H1 (cell line): Measurements from ENCODE around the gene TOR4A. TPM values are rescaled to one million over a fixed set of nuclear protein-coding genes. Genes with fewer than 3 reads are reported as not detected.

Source experiments
- CTCF ChIA-PET: fragments of 300-600 bp; sonication (Branson Sonifier 250); formaldehyde crosslinking; loops from one replicate; lab custom pipeline; 2021; ENCODE audit not compliant: partially characterized antibody; lab: Charles Lee
- POLR2A ChIA-PET: fragments of 300-600 bp; sonication (Branson Sonifier 250); formaldehyde crosslinking; loops from one replicate; lab custom pipeline; 2021; ENCODE audit warnings: inconsistent platforms; ENCODE audit not compliant: partially characterized antibody; lab: Charles Lee
- DNase-seq, 2 experiments: peaks; one replicate each; pipeline versions ENCODE4 v3.0.0 to v3.0.0-alpha.2; 2010 to 2022; ENCODE audit warnings: low spot score in 2 of 2, low read depth in 1 of 2, mixed read lengths in 1 of 2
- FAIRE-seq: peaks from 2 replicates; lab custom pipeline; 2011; peaks lifted over from hg19 to GRCh38; lab: Jason Lieb, UNC
- H2AFZ ChIP-seq: 2 replicates; pipeline ENCODE4 v1.8.1; 2012; ENCODE audit warnings: low read length, inconsistent platforms
- H2AK5ac ChIP-seq: 2 replicates; pipeline ENCODE4 v1.6.1; 2013; ENCODE audit warnings: low read depth, low read length
- H2BK120ac ChIP-seq: replicated peaks from 2 replicates; pipeline ENCODE3; 2013; ENCODE audit warnings: low read depth, low read length, inconsistent platforms
- H2BK12ac ChIP-seq: 2 replicates; pipeline ENCODE4 v1.6.1; 2013; ENCODE audit warnings: low read depth, low read length
- H2BK15ac ChIP-seq: 2 replicates; pipeline ENCODE4 v1.6.1; 2013; ENCODE audit warnings: low read length
- H2BK20ac ChIP-seq: 2 replicates; pipeline ENCODE4 v1.6.1; 2013; ENCODE audit warnings: low read length
- H2BK5ac ChIP-seq: 2 replicates; pipeline ENCODE4 v1.6.1; 2013; ENCODE audit warnings: low read depth, low read length
- H3K14ac ChIP-seq: 2 replicates; pipeline ENCODE4 v1.6.1; 2013; ENCODE audit warnings: inconsistent platforms; ENCODE audit not compliant: insufficient read length
- H3K18ac ChIP-seq: 2 replicates; pipeline ENCODE4 v1.6.1; 2013; ENCODE audit warnings: low read length; ENCODE audit errors: extremely low read depth
- H3K23ac ChIP-seq: 2 replicates; pipeline ENCODE4 v1.6.1; 2013; ENCODE audit warnings: inconsistent platforms; ENCODE audit not compliant: insufficient read length
- H3K23me2 ChIP-seq: 2 replicates; pipeline ENCODE4 v1.6.1; 2013; ENCODE audit warnings: low read depth, low read length
- H3K27ac ChIP-seq: 2 replicates; pipeline ENCODE4 v1.6.1; 2011; ENCODE audit warnings: low read depth, low read length, inconsistent platforms
- H3K27me3 ChIP-seq, 4 experiments: replicated peaks in 1 of 4; 1 replicate in 1 of 4; 2 replicates in 3 of 4; pipeline versions ENCODE4 v1.6.1 to v1.8.1; 2011 to 2013; ENCODE audit warnings: low read length in 3 of 4, mild to moderate bottlenecking in 3 of 4, inconsistent platforms in 2 of 4, mixed read lengths in 2 of 4, moderate library complexity in 1 of 4; ENCODE audit not compliant: control insufficient read depth in 3 of 4, insufficient read depth in 3 of 4; ENCODE audit errors: extremely low read depth in 1 of 4
- H3K36me3 ChIP-seq, 4 experiments: 2 replicates each; pipeline versions ENCODE4 v1.6.1 to v1.8.1; 2011 to 2013; ENCODE audit warnings: mild to moderate bottlenecking in 4 of 4, low read length in 3 of 4, moderate library complexity in 2 of 4, control low read depth in 1 of 4, inconsistent platforms in 1 of 4; ENCODE audit not compliant: insufficient read depth in 4 of 4, control insufficient read depth in 2 of 4
- H3K4ac ChIP-seq: replicated peaks from 2 replicates; pipeline ENCODE3; 2013; ENCODE audit warnings: low read length, low read depth, mixed read lengths, inconsistent platforms; ENCODE audit not compliant: insufficient read length
- H3K4me1 ChIP-seq, 4 experiments: replicated peaks in 1 of 4; 1 replicate in 1 of 4; 2 replicates in 3 of 4; pipeline versions ENCODE4 v1.6.1 to v1.8.1; 2011 to 2013; ENCODE audit warnings: low read length in 3 of 4, inconsistent platforms in 2 of 4, mixed read lengths in 1 of 4; ENCODE audit not compliant: insufficient read depth in 4 of 4, control insufficient read depth in 3 of 4
- H3K4me2 ChIP-seq, 2 experiments: 2 replicates each; pipeline versions ENCODE4 v1.6.1 to v1.8.1; 2011 to 2013; ENCODE audit warnings: low read depth in 2 of 2, low read length in 2 of 2, control low read depth in 1 of 2, inconsistent platforms in 1 of 2, mild to moderate bottlenecking in 1 of 2; ENCODE audit not compliant: insufficient read depth in 1 of 2
- H3K4me3 ChIP-seq, 4 experiments: fragments of 200-600, 300-600 bp in 1 of 4; sonication (generic), shearing (Covaris generic), sonication (Bioruptor Twin) in 1 of 4; 2 replicates each; pipeline versions ENCODE4 v1.5.1 to v1.8.1; 2011 to 2016; ENCODE audit warnings: low read length in 4 of 4, low read depth in 3 of 4, control low read depth in 2 of 4, inconsistent platforms in 2 of 4, mild to moderate bottlenecking in 2 of 4, mixed read lengths in 1 of 4, moderate library complexity in 1 of 4; ENCODE audit not compliant: insufficient read depth in 2 of 4; ENCODE audit errors: extremely low read depth in 1 of 4
- H3K56ac ChIP-seq: replicated peaks from 2 replicates; pipeline ENCODE3; 2013; ENCODE audit warnings: low read depth, mild to moderate bottlenecking, mixed read lengths, low read length, inconsistent platforms; ENCODE audit not compliant: insufficient read length
- H3K79me1 ChIP-seq: 2 replicates; pipeline ENCODE4 v1.6.1; 2013; ENCODE audit warnings: low read depth, low read length, control low read depth
- H3K79me2 ChIP-seq, 2 experiments: 2 replicates each; pipeline versions ENCODE4 v1.6.1 to v1.8.1; 2012 to 2013; ENCODE audit warnings: low read length in 2 of 2, mild to moderate bottlenecking in 2 of 2, inconsistent platforms in 1 of 2; ENCODE audit not compliant: insufficient read depth in 2 of 2, control insufficient read depth in 1 of 2
- H3K9ac ChIP-seq, 4 experiments: replicated peaks in 1 of 4; 1 replicate in 1 of 4; 2 replicates in 3 of 4; pipeline versions ENCODE4 v1.6.1 to v1.8.1; 2011 to 2013; ENCODE audit warnings: low read depth in 3 of 4, low read length in 3 of 4, control low read depth in 2 of 4, mild to moderate bottlenecking in 2 of 4, moderate library complexity in 2 of 4, inconsistent platforms in 1 of 4; ENCODE audit errors: extremely low read depth in 1 of 4
- H3K9me3 ChIP-seq, 2 experiments: 2 replicates each; pipeline versions ENCODE4 v1.6.1 to v1.8.1; 2012 to 2013; ENCODE audit warnings: mild to moderate bottlenecking in 2 of 2, moderate library complexity in 2 of 2, control low read depth in 1 of 2, inconsistent platforms in 1 of 2, low read depth in 1 of 2, low read length in 1 of 2, mixed read lengths in 1 of 2; ENCODE audit not compliant: insufficient read depth in 2 of 2
- H4K20me1 ChIP-seq, 2 experiments: replicated peaks in 1 of 2; 2 replicates each; pipeline versions ENCODE3 to v1.8.1; 2011 to 2013; ENCODE audit warnings: inconsistent platforms in 2 of 2, low read length in 2 of 2, mild to moderate bottlenecking in 1 of 2; ENCODE audit not compliant: insufficient read depth in 2 of 2, control insufficient read depth in 1 of 2
- H4K5ac ChIP-seq: 2 replicates; pipeline ENCODE4 v1.6.1; 2013; ENCODE audit warnings: low read length, low read depth, mixed read lengths, inconsistent platforms; ENCODE audit not compliant: insufficient read length
- H4K8ac ChIP-seq: 2 replicates; pipeline ENCODE4 v1.8.0; 2013; ENCODE audit warnings: mild to moderate bottlenecking, moderate library complexity, low read length, inconsistent platforms; ENCODE audit not compliant: insufficient read depth; ENCODE audit errors: extremely low read depth
- H4K91ac ChIP-seq: replicated peaks from 2 replicates; pipeline ENCODE3; 2013; ENCODE audit warnings: low read length, mixed read lengths, inconsistent platforms; ENCODE audit not compliant: insufficient read length
- GABPA ChIP-seq: IDR thresholded peaks from 2 replicates; pipeline ENCODE4 v1.6.1; 2011; ENCODE audit warnings: mild to moderate bottlenecking, low read length, moderate library complexity, borderline replicate concordance; ENCODE audit not compliant: insufficient read depth
- MAFK ChIP-seq: IDR thresholded peaks from 2 replicates; pipeline ENCODE4 v1.6.1; 2012; ENCODE audit warnings: low read depth, mild to moderate bottlenecking, improper control_type of control experiment, low read length
- WGBS, 2 experiments: shearing (Covaris generic) in 1 of 2; methylation state at CpG; one replicate each; pipeline versions ENCODE4 v1.1.6 to v1.1.7; 2013 to 2015; ENCODE audit warnings: low lambda C conversion rate in 2 of 2, mixed read lengths in 2 of 2, inconsistent platforms in 1 of 2, low coverage in 1 of 2, missing lambda C conversion rate in 1 of 2; ENCODE audit not compliant: insufficient replicate concordance in 2 of 2, insufficient coverage in 1 of 2, insufficient read length in 1 of 2; ENCODE audit errors: extremely low coverage in 1 of 2, missing lambda C conversion rate in 1 of 2; 5-methylcytosine and 5-hydroxymethylcytosine counted together
- polyA plus RNA-seq, 7 experiments: library from polyadenylated mRNA; depleted of rRNA in 3 of 7; stranded (reverse) in 5 of 7; unstranded in 2 of 7; fragments of >200 nt in 5 of 7; fragments of 200-250 nt in 2 of 7; gene quantifications; 1 replicate in 5 of 7; 2 replicates in 1 of 7; 4 replicates in 1 of 7; pipeline versions ENCODE4 v1.2.1 to v1.2.3, GENCODE V29; 2011 to 2013; ENCODE audit warnings: missing spikeins in 2 of 7, mixed read lengths in 2 of 7
- total RNA-seq: library from RNA; stranded (reverse); fragmentation: NEBNext Ultra II Directional; extraction: Animal tissue kit (Norgen Biotek cat#: 25700); gene quantifications from 2 replicates; pipeline ENCODE4 v1.2.1, GENCODE V29; 2021

TOR4A gene
- total and polyA plus RNA-seq, 2 of the 8 experiments (the other 6 are each of a cell fraction or from before 2014, with no cell fraction given) = 8.4 to 9.3 TPM

- POLR2A ChIA-PET = interaction anchor here (1.3 to 10.0 kb wide), 3 partner anchors 11 to 62 kb away, joined by 4 to 129 read pairs (median 6); partner anchors contain the start of gene TOR4A
Measured at GRCh38 chr9:137304383-137305059, 27.0 kb downstream of the TOR4A start.

More at GRCh38 chr9:137304383-137305059, 27.0 kb downstream of the TOR4A start:
- H3K9ac ChIP-seq = no peak overlapping the region
- H3K23me2 ChIP-seq = peaks cover 11% of the 10 kb centered on the region
- no peak overlapping the region for H3K56ac ChIP-seq
- H3K79me2 ChIP-seq = peaks cover 0 to 3% of the 10 kb centered on the region in 2 experiments; a peak in 1 of 4 replicates
- no peak overlapping the region for H2BK5ac ChIP-seq
- no peaks in the 10 kb centered on the region for H3K9me3 ChIP-seq
- no peak overlapping the region for H3K27ac ChIP-seq
- H2BK120ac ChIP-seq = no peak overlapping the region
- H2AFZ ChIP-seq = no peak overlapping the region
- peaks cover 0 to 44% (median 35%) of the 10 kb centered on the region in 4 experiments; a peak in 6 of 7 replicates for H3K4me1 ChIP-seq
- H3K79me1 ChIP-seq = peaks cover 3% of the 10 kb centered on the region
- peaks cover 0 to 3% of the 10 kb centered on the region in 2 experiments for H4K20me1 ChIP-seq
- no peak overlapping the region for H3K4ac ChIP-seq
- H3K36me3 ChIP-seq = no peaks in the 10 kb centered on the region
- WGBS, 2 experiments = 75% methylated on average over 11 of the region's 16 CpGs; no CpG with 5 or more reads in 1 of the 2 experiments
- H3K27me3 ChIP-seq = peaks cover 0 to 16% (median 7%) of the 10 kb centered on the region in 4 experiments; a peak in 5 of 7 replicates
- no peak overlapping the region for H2BK20ac ChIP-seq
- H3K23ac ChIP-seq = no peak overlapping the region
- no peak overlapping the region for H3K14ac ChIP-seq
- no peak overlapping the region for H2BK15ac ChIP-seq
- no peak overlapping the region for H3K4me2 ChIP-seq
- H4K91ac ChIP-seq = no peak overlapping the region
- no peak overlapping the region for H3K4me3 ChIP-seq
- FAIRE-seq = no peak
- no peak overlapping the region for H2AK5ac ChIP-seq
- H2BK12ac ChIP-seq = peak overlapping the region; percentile 12; the same call in 1 of the 2 replicates
- no peak overlapping the region; the same call in 1 of the 2 replicates for H3K18ac ChIP-seq
- no peak for DNase-seq
- TF ChIP-seq MAFK = peak; percentile 7; the same call in 1 of the 2 replicates
- TF ChIP-seq GABPA = no peak
- CTCF ChIA-PET = interaction anchor here (1.2 to 4.7 kb wide), 9 partner anchors 8 to 110 kb away, joined by 3 to 55 read pairs (median 3); no protein-coding TSS in a partner anchor
- no peak overlapping the region; the same call in 1 of the 2 replicates for H4K8ac ChIP-seq
- H4K5ac ChIP-seq = no peak overlapping the region
